Mesendoderm (in vitro differentiated cells): Measurements from ENCODE around the gene KLK12.
A peak's percentile ranks its signal among the peaks of the same experiment; 100 is the strongest.

Experiments used
- DNase-seq: peaks from one replicate; pipeline ENCODE4 v3.0.0; 2013
- H2AK5ac ChIP-seq: 2 replicates; pipeline ENCODE4 v1.6.1; 2013; ENCODE audit warnings: low read length, inconsistent platforms
- H2BK120ac ChIP-seq: 2 replicates; pipeline ENCODE4 v1.6.1; 2013; ENCODE audit warnings: low read depth, mild to moderate bottlenecking, low read length, moderate library complexity, mixed read lengths
- H2BK15ac ChIP-seq: replicated peaks from 2 replicates; pipeline ENCODE4 v1.6.1; 2013; ENCODE audit warnings: low read depth, mild to moderate bottlenecking, moderate library complexity
- H2BK5ac ChIP-seq: 2 replicates; pipeline ENCODE4 v1.6.1; 2013; ENCODE audit warnings: low read length, inconsistent platforms
- H3K18ac ChIP-seq: 2 replicates; pipeline ENCODE4 v1.6.1; 2013; ENCODE audit warnings: mild to moderate bottlenecking, low read length, mixed read lengths
- H3K23ac ChIP-seq: one replicate; pipeline ENCODE4 v1.6.1; 2013; ENCODE audit warnings: low read length
- H3K27ac ChIP-seq: 2 replicates; pipeline ENCODE4 v1.5.1; 2013; ENCODE audit warnings: low read depth, mild to moderate bottlenecking, inconsistent platforms, low read length, moderate library complexity
- H3K27me3 ChIP-seq: 2 replicates; pipeline ENCODE4 v1.6.1; 2013; ENCODE audit warnings: low read length, control low read depth, mild to moderate bottlenecking, inconsistent platforms; ENCODE audit not compliant: insufficient read depth, poor library complexity
- H3K36me3 ChIP-seq: 2 replicates; pipeline ENCODE4 v1.6.1; 2013; ENCODE audit warnings: low read length, inconsistent platforms; ENCODE audit not compliant: control insufficient read depth, insufficient read depth
- H3K4ac ChIP-seq: one replicate; pipeline ENCODE4 v1.6.1; 2013; ENCODE audit warnings: low read depth, mild to moderate bottlenecking, low read length, moderate library complexity
- H3K4me1 ChIP-seq: 2 replicates; pipeline ENCODE4 v1.6.1; 2013; ENCODE audit warnings: low read depth, low read length, inconsistent platforms; ENCODE audit not compliant: control insufficient read depth
- H3K4me2 ChIP-seq: 2 replicates; pipeline ENCODE4 v1.6.1; 2013; ENCODE audit warnings: low read length
- H3K4me3 ChIP-seq: 2 replicates; pipeline ENCODE4 v1.5.1; 2013; ENCODE audit warnings: mild to moderate bottlenecking, low read length
- H3K56ac ChIP-seq: one replicate; pipeline ENCODE4 v1.6.1; 2013; ENCODE audit warnings: low read length
- H3K79me1 ChIP-seq: 2 replicates; pipeline ENCODE4 v1.6.1; 2013; ENCODE audit warnings: low read length, inconsistent platforms
- H3K79me2 ChIP-seq: 2 replicates; pipeline ENCODE4 v1.6.1; 2013; ENCODE audit warnings: mild to moderate bottlenecking, low read length; ENCODE audit not compliant: control insufficient read depth, insufficient read depth
- H3K9ac ChIP-seq: 2 replicates; pipeline ENCODE4 v1.6.1; 2013; ENCODE audit warnings: low read length, inconsistent platforms
- H4K5ac ChIP-seq: one replicate; pipeline ENCODE4 v1.6.1; 2013; ENCODE audit warnings: low read length
- H4K8ac ChIP-seq: one replicate; pipeline ENCODE4 v1.6.1; 2013; ENCODE audit warnings: low read depth, mild to moderate bottlenecking, control low read depth, low read length, moderate library complexity
- WGBS: extraction: QIAGEN DNeasy Blood & Tissue Kit; methylation state at CpG from one replicate; pipeline ENCODE4 v1.1.7; 2013; ENCODE audit warnings: low lambda C conversion rate, missing lambda C conversion rate; ENCODE audit not compliant: insufficient coverage; ENCODE audit errors: extremely low coverage; 5-methylcytosine and 5-hydroxymethylcytosine counted together

The KLK12 gene

GRCh38 chr19:51024924-51025323, 9.9 kb downstream of the KLK12 start:
- Histone ChIP-seq H2BK5ac (no peak overlapping the region), H4K5ac (no peak overlapping the region), H3K4me3 (no peak overlapping the region), H3K9ac (no peak overlapping the region), H3K4ac (no peak overlapping the region), H3K27me3 (no peaks in the 10 kb centered on the region), H3K23ac (no peak overlapping the region), H3K27ac (no peak overlapping the region), H3K56ac (no peak overlapping the region), H2AK5ac (no peak overlapping the region), H3K18ac (no peak overlapping the region), H3K4me2 (no peak overlapping the region), H3K4me1 (no peaks in the 10 kb centered on the region), H3K79me1 (no peaks in the 10 kb centered on the region), H2BK120ac (no peak overlapping the region), H3K36me3 (no peaks in the 10 kb centered on the region), H2BK15ac (no peak overlapping the region), H4K8ac (no peak overlapping the region), H3K79me2 (no peaks in the 10 kb centered on the region)
- WGBS = no CpG with 5 or more reads among the region's 5 CpGs
- no peak for DNase-seq

DNA sequence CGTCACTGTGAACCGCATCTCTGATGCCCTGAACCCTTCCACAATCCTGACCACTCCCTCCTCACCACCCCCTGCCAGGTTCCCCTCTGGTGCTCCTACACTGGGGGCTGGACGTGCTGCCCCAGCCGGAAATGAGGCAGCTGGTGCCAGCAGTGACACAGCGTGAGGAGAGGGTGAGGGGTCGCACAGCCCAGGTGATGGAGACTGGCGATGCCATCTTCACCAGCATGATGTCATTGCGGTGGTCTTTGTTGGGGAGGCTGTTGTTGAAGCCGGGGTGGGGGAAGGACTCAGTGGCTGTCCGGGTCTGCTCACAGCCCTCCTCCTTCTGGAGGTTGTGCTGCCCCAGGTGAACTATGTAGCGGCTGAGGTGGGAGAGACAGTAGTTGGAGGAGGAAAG, 10.9 kb downstream of the KLK12 start:
- Histone ChIP-seq H3K4ac (no peak overlapping the region), H3K18ac (no peak overlapping the region), H3K79me1 (no peaks in the 10 kb centered on the region), H3K27ac (no peak overlapping the region), H3K27me3 (no peaks in the 10 kb centered on the region), H3K56ac (no peak overlapping the region), H2AK5ac (no peak overlapping the region), H4K8ac (no peak overlapping the region), H3K4me1 (no peaks in the 10 kb centered on the region), H2BK15ac (no peak overlapping the region), H3K36me3 (no peaks in the 10 kb centered on the region), H3K79me2 (no peaks in the 10 kb centered on the region), H3K4me2 (no peak overlapping the region), H2BK120ac (no peak overlapping the region), H3K23ac (no peak overlapping the region), H4K5ac (no peak overlapping the region), H3K4me3 (no peak overlapping the region), H3K9ac (no peak overlapping the region), H2BK5ac (no peak overlapping the region)
- no CpG with 5 or more reads among the region's 11 CpGs for WGBS
- DNase-seq = no peak

- Histone ChIP-seq H4K5ac (no peak overlapping the region), H3K79me1 (no peaks in the 10 kb centered on the region), H3K27ac (no peak overlapping the region), H3K18ac (no peak overlapping the region), H3K4me2 (no peak overlapping the region), H3K36me3 (no peaks in the 10 kb centered on the region), H2BK5ac (no peak overlapping the region), H3K79me2 (no peaks in the 10 kb centered on the region), H3K9ac (no peak overlapping the region), H2BK15ac (no peak overlapping the region), H2AK5ac (no peak overlapping the region), H3K4ac (no peak overlapping the region), H3K27me3 (peaks cover 4% of the 10 kb centered on the region), H3K23ac (no peak overlapping the region), H2BK120ac (no peak overlapping the region), H3K4me1 (no peaks in the 10 kb centered on the region), H4K8ac (no peak overlapping the region), H3K56ac (no peak overlapping the region), H3K4me3 (no peak overlapping the region)
- WGBS = 100% methylated on average over 2 of the region's 14 CpGs
- no peak for DNase-seq
Observed at GRCh38 chr19:51022526-51022925, 12.3 kb downstream of the KLK12 start.

DNA sequence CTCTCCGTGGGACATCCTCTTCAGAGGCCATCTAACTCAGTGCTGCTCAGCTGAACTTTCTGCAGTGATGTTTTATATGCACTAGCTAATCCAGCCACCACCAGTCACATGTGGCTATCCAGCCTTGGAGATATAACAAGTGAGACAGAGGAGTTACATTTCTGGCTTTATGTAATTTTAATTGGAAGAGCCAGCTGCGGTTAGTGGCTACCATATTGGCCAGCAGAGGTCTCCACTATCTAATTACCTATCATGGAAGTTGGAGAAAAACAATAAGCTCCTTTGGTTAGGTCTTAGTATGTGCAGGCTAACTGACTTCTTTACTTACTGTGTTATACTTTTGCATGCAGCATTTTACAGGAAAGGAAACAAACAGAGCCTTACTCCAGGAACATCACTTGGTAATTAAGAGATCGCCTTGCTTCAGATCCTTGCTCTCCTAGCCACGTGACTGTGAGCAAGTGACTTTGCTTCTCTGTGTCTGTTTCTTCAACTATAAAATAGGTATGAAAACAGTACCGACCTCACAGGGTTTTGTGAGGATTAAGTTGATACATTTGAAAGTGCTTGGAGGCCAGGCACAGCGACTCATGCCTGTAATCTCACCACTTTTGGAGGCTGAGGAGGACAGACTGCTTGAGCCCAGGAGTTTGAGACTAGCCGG, 13.7 kb downstream of the KLK12 start:
- no CpG with 5 or more reads among the region's 7 CpGs for WGBS
- DNase-seq = peak; percentile 57
- Histone ChIP-seq H3K36me3 (no peaks in the 10 kb centered on the region), H3K79me1 (no peaks in the 10 kb centered on the region), H2BK5ac (no peak overlapping the region), H3K79me2 (no peaks in the 10 kb centered on the region), H3K27me3 (peaks cover 8% of the 10 kb centered on the region), H3K27ac (no peak overlapping the region), H3K56ac (no peak overlapping the region), H4K8ac (no peak overlapping the region), H3K4me1 (no peaks in the 10 kb centered on the region), H3K4ac (no peak overlapping the region), H2AK5ac (no peak overlapping the region), H2BK15ac (no peak overlapping the region), H4K5ac (no peak overlapping the region), H3K4me3 (no peak overlapping the region), H2BK120ac (no peak overlapping the region), H3K9ac (no peak overlapping the region), H3K18ac (no peak overlapping the region), H3K23ac (no peak overlapping the region), H3K4me2 (no peak overlapping the region)

DNA sequence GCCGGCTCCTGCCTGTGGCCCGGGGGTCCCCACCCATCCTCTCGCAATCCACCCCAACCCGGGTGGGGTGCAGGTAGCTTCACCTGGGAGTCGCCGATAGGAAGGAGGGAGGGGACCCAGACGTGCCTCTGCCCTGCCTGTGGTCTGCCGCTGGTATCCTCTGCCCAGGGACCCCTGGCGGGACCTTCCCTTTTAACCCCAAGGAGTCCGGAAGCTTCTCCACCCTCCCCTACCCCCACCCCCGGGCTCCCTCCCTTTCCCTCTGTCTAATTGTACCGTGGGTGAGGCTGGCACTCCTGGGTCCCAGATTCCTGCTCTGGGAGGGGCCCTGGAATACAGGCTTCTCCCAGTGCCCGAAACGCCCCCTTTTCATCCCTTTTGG, 15.3 kb downstream of the KLK12 start, which contains the start of gene KLK10:
TSS of gene KLK10 (minus strand) at position 166 of the 382 bp plus-strand sequence. CDS start 579 bp downstream, outside the sequence.
- H3K27me3 ChIP-seq = peaks cover 8% of the 10 kb centered on the region
- peak within 1 kb of the TSS; percentile 52 for H3K4me2 ChIP-seq
- WGBS = no CpG with 5 or more reads among the region's 14 CpGs

More for the DNA sequence above, 15.3 kb downstream of the KLK12 start, which contains the start of gene KLK10:
- Histone ChIP-seq H3K56ac (peak within 1 kb of the TSS; percentile 15), H3K23ac (no peak within 1 kb of the TSS), H3K36me3 (no peaks in the 10 kb centered on the region), H3K27ac (no peak within 1 kb of the TSS), H3K79me2 (no peaks in the 10 kb centered on the region), H2AK5ac (no peak within 1 kb of the TSS), H4K5ac (no peak within 1 kb of the TSS), H3K4me1 (no peaks in the 10 kb centered on the region), H3K4ac (no peak within 1 kb of the TSS), H2BK120ac (no peak within 1 kb of the TSS), H3K18ac (no peak within 1 kb of the TSS), H3K79me1 (no peaks in the 10 kb centered on the region), H2BK5ac (no peak within 1 kb of the TSS), H3K9ac (peak within 1 kb of the TSS; percentile 2), H3K4me3 (no peak within 1 kb of the TSS), H4K8ac (no peak within 1 kb of the TSS), H2BK15ac (no peak within 1 kb of the TSS)
- DNase-seq = no peak
